PC-3 (cell line): ENCODE measurements around the gene SRRM1.

ENCODE experiments used
- EZH2 ChIP-seq: fragments of 300-600 bp; sonication (generic); IDR thresholded peaks from one replicate; pipeline ENCODE4 v1.6.1; 2017; ENCODE audit warnings: antibody characterized with exemption, mild to moderate bottlenecking, low read length; ENCODE audit not compliant: unreplicated experiment
- EZH2phosphoT487 ChIP-seq: fragments of 300-600 bp; sonication (generic); IDR thresholded peaks from 2 replicates; pipeline ENCODE4 v1.6.1; 2018; ENCODE audit warnings: mild to moderate bottlenecking, antibody characterized with exemption, low read length, borderline replicate concordance
- TF ChIP-seq, protein P1 (sequence below): fragments of 300-600 bp; sonication (generic); conservative IDR thresholded peaks from 2 replicates; pipeline ENCODE4 v1.5.1; 2017; ENCODE audit warnings: antibody characterized with exemption, low read depth, mild to moderate bottlenecking, low read length

GRCh38 chr1:24659166-24659904 is 16.2 kb downstream of the SRRM1 start:
- TF ChIP-seq, protein P1, sequence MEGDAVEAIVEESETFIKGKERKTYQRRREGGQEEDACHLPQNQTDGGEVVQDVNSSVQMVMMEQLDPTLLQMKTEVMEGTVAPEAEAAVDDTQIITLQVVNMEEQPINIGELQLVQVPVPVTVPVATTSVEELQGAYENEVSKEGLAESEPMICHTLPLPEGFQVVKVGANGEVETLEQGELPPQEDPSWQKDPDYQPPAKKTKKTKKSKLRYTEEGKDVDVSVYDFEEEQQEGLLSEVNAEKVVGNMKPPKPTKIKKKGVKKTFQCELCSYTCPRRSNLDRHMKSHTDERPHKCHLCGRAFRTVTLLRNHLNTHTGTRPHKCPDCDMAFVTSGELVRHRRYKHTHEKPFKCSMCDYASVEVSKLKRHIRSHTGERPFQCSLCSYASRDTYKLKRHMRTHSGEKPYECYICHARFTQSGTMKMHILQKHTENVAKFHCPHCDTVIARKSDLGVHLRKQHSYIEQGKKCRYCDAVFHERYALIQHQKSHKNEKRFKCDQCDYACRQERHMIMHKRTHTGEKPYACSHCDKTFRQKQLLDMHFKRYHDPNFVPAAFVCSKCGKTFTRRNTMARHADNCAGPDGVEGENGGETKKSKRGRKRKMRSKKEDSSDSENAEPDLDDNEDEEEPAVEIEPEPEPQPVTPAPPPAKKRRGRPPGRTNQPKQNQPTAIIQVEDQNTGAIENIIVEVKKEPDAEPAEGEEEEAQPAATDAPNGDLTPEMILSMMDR: no peak
- TF ChIP-seq EZH2 (no peak), EZH2phosphoT487 (no peak)
